Right renal pelvis (tissue), 4 donors: ENCODE data around the gene SCUBE1. TPM values are rescaled to one million over a fixed set of nuclear protein-coding genes. Genes with fewer than 3 reads are reported as not detected.

Source experiments
- DNase-seq, 4 donors: peaks; one replicate each; pipeline ENCODE4 v3.0.0-alpha.2; 2013; ENCODE audit warnings: low read depth in 4 of 4, low spot score in 3 of 4, missing footprints in 1 of 4
- polyA plus RNA-seq, 4 donors: library from polyadenylated mRNA; unstranded; fragments of 120-200 nt; gene quantifications; one replicate each; pipeline ENCODE4 v1.2.1, GENCODE V29; 2013; ENCODE audit not compliant: insufficient read length in 4 of 4

Gene SCUBE1
- polyA plus RNA-seq = 1 to 10 TPM; 5.7 to 8.7 (median 7.8) TPM

GRCh38 chr22:43343262-43343669, at the start of gene SCUBE1:
TSS of gene SCUBE1 (minus strand) at chr22:43343372. CDS start at chr22:43343261, 111 bp downstream.
- DNase-seq = peak; percentile 52 to 61 (median 56)

- no peak for DNase-seq
These were observed 49.3 kb upstream of the SCUBE1 start for GRCh38 chr22:43392385-43392989.

DNA sequence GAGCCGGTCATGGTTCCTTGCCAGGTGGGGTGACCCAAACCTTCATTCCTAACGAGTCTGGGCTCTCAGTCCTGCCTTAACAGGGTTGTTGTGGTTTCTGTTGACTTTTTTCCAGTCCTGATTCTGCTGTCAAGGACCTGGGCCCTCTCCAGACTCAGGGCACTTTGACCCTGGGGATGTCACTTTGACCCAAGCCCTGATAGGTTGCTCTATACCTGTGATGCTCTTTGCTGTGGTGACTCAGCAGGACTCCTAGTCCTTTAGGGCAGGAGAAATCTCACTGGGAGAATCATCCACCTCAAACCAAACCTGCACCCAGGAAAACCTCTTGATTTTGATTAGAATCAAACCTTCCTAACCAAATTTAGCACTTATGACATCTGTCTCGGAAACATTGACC, 48.1 kb upstream of the SCUBE1 start:
- no peak for DNase-seq

DNA sequence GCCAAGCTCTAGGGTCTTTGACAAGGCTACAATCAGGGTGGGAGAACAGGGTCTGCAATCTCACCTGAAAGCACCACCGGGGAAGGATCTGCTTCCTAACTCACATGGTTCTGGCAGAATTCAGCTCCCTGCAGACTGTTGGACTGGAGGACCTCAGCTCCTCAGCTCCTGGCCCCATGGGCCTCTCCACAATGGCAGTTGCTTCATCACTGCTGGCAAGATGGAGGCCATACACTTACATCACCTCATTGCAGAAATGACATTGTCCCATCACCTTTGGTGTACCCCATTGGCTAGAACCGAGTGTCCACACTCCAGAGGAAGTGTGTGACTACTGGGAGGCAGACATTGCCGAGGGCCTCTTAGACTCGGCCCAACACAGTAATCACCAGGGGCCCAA, 47.7 kb upstream of the SCUBE1 start:
- DNase-seq = no peak

DNA sequence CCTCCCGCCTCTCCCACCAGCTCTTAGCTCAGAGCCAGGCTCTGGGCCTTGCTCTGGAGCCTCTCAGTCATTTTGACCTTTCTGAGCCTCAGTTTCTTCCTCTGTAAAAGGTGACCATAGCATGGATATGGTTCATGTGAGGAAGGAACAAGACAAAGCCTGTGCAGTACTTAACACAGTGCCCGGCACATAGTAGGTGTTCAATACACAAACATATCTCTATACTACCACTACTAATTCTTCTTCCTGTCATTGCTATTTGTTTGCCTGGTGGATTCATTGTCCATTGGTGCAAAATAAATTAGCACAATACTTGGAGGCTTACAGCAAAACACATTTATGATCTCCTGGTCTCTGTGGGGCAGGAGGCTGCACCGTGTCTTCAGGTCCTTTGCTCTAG, 47.0 kb upstream of the SCUBE1 start:
- DNase-seq = no peak

GRCh38 chr22:43389227-43389836, 46.2 kb upstream of the SCUBE1 start:
- no peak for DNase-seq

DNA sequence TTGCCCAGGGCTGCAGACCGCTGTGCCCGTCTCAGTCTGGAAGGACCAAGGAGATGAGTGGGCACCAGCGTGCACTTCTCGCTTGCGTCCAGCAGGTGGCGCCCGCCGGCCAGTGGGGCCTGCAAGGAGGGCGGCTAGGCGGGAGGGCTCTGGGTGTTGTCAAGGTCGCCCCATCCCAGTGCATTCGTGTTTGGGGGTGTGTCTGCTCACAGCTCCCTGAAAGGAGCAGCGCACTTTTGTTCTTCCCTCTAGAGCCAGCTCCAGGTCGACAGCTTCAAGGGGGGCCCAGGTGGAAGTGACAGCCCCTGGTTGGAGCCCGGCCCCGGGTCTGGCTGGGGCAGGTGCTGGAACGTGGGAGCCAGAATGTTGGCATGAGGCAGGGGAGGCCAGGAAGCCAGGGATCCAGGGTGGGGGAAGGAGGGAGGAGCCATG, 45.3 kb upstream of the SCUBE1 start:
- peak in 1 of 4 donors; percentile 70 for DNase-seq

DNA sequence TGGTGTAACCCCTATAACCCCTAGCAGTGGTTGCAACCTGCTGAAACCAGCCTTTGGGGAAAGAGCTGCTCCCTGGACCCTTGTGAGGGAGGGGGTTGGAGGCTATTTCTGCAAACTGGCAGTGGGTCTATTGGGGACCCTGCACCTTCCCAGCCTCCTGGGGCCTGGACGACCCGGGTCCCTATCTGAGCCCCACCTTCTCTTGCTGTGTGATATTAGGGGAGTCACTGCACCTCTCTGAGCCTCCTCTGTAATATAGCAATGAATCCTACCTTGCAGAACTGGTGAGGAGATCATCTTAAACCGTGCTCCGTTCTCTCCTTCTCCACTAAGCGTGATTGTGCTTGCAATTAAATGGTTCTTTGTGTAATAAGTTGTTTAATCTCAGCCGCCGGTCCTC, 44.6 kb upstream of the SCUBE1 start:
- DNase-seq = no peak

GRCh38 chr22:43385770-43386641, 42.8 kb upstream of the SCUBE1 start:
- DNase-seq = peak in 3 of 4 donors; percentile 75 to 79 (median 75)

- no peak for DNase-seq
These were observed 41.7 kb upstream of the SCUBE1 start for GRCh38 chr22:43384863-43385262.

- DNase-seq = no peak
These were observed 38.5 kb upstream of the SCUBE1 start for GRCh38 chr22:43381693-43382092.

- peak in 1 of 4 donors; percentile 57 for DNase-seq
These were observed 34.9 kb upstream of the SCUBE1 start for GRCh38 chr22:43377896-43378704.

- no peak for DNase-seq
These were observed 34.4 kb upstream of the SCUBE1 start for GRCh38 chr22:43377548-43377895.

- no peak for DNase-seq
These were observed 33.8 kb upstream of the SCUBE1 start for GRCh38 chr22:43376765-43377547.

GRCh38 chr22:43375951-43376455, 32.8 kb upstream of the SCUBE1 start:
- DNase-seq = no peak

DNA sequence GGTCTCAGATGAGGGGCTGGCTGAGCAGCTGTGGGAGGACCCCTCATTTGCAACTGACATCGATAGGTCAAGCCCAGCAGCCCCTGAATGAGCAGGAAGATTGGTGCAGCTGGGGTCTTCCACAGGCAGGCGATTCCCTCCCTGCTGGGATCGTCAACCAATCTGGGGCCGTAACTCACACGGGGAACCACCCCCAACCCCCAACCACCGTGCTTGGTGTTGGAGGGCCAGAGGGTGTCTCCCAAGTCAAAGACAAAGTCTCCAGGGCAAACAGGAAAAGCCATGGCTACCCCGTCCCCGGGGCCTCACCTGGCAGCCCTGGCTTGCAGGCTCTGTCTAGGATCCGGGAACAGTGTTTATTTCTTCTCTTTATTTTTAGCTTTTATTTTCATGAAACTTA, 26.9 kb upstream of the SCUBE1 start:
- DNase-seq = no peak

GRCh38 chr22:43365715-43366440, 22.7 kb upstream of the SCUBE1 start:
- no peak for DNase-seq

DNA sequence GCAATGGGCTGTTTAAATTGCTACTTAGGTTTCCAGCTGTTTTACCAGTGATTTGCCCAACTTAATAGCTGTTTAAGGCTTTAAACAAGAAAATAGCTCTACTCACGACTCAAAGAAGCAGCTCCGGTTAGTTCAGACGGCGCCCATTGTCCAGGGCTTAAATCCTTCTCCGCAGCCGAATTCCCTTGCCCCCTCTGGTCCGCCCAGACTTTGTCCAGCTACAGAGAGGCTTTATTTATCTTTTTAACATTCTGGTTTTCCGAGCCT, 20.9 kb upstream of the SCUBE1 start:
- no peak for DNase-seq
